DND-41 (cell line): ENCODE measurements around the gene FHL3.
"Not testable (repeated sequence)": the region's sequence is repeated elsewhere in the genome, so short reads cannot be mapped to it uniquely, and the experiment has no call there.

Source experiments
- ATAC-seq: fragments of 200-7000 bp; cut with Tn5 transposase; 3 replicates; pipeline ENCODE4 v1.9.1; 2021; ENCODE audit warnings: low read depth; ENCODE audit not compliant: insufficient read depth
- DNase-seq: peaks from one replicate; pipeline ENCODE4 v3.0.0-alpha.2; 2020
- H2AFZ ChIP-seq: 2 replicates; pipeline ENCODE4 v1.6.0; 2012; ENCODE audit warnings: low read depth, low read length
- H3K27ac ChIP-seq: 2 replicates; pipeline ENCODE4 v1.5.1; 2012; ENCODE audit warnings: low read length, inconsistent platforms
- H3K27me3 ChIP-seq: fragments of 200-600 bp; sonication (generic); 2 replicates; pipeline ENCODE4 v1.6.0; 2012; ENCODE audit warnings: low read length, mild to moderate bottlenecking, inconsistent platforms; ENCODE audit not compliant: insufficient read depth, poor library complexity
- H3K36me3 ChIP-seq: 2 replicates; pipeline ENCODE4 v1.5.1; 2012; ENCODE audit warnings: low read length, inconsistent platforms; ENCODE audit not compliant: insufficient read depth
- H3K4me1 ChIP-seq: 2 replicates; pipeline ENCODE4 v1.5.1; 2012; ENCODE audit warnings: mild to moderate bottlenecking, low read length; ENCODE audit not compliant: insufficient read depth
- H3K4me2 ChIP-seq: 2 replicates; pipeline ENCODE4 v1.6.0; 2012; ENCODE audit warnings: mild to moderate bottlenecking, moderate library complexity, low read length, inconsistent platforms; ENCODE audit not compliant: insufficient read depth
- H3K4me3 ChIP-seq, 2 experiments: fragments of 200-600 bp in 1 of 2; shearing (Covaris generic) in 1 of 2; 2 replicates each; pipeline ENCODE4 v1.5.1; 2012 to 2016; ENCODE audit warnings: inconsistent platforms in 2 of 2, low read length in 2 of 2, mild to moderate bottlenecking in 2 of 2, low read depth in 1 of 2, moderate library complexity in 1 of 2
- H3K79me2 ChIP-seq: 2 replicates; pipeline ENCODE4 v1.6.0; 2012; ENCODE audit warnings: low read length, inconsistent platforms; ENCODE audit not compliant: insufficient read depth
- H3K9ac ChIP-seq: 2 replicates; pipeline ENCODE4 v1.6.0; 2012; ENCODE audit warnings: low read depth, mild to moderate bottlenecking, inconsistent platforms, low read length, moderate library complexity
- H3K9me3 ChIP-seq: 2 replicates; pipeline ENCODE4 v1.5.1; 2012; ENCODE audit warnings: low read length, moderate library complexity, mild to moderate bottlenecking, inconsistent platforms; ENCODE audit not compliant: insufficient read depth, severe bottlenecking
- H4K20me1 ChIP-seq: 2 replicates; pipeline ENCODE4 v1.6.0; 2012; ENCODE audit warnings: low read length; ENCODE audit not compliant: insufficient read depth
- EZH2 ChIP-seq: IDR thresholded peaks from 3 replicates; pipeline ENCODE4 v1.6.1; 2012; ENCODE audit warnings: borderline replicate concordance, low read depth, mild to moderate bottlenecking, moderate library complexity, low read length, inconsistent platforms; ENCODE audit not compliant: severe bottlenecking
- TF ChIP-seq, protein P1 (sequence below): IDR thresholded peaks from 2 replicates; pipeline ENCODE4 v1.5.1; 2012; ENCODE audit warnings: borderline replicate concordance, low read length, moderate library complexity, mild to moderate bottlenecking; ENCODE audit not compliant: poor library complexity, severe bottlenecking; ENCODE audit errors: extremely low read depth

The FHL3 gene

DNA sequence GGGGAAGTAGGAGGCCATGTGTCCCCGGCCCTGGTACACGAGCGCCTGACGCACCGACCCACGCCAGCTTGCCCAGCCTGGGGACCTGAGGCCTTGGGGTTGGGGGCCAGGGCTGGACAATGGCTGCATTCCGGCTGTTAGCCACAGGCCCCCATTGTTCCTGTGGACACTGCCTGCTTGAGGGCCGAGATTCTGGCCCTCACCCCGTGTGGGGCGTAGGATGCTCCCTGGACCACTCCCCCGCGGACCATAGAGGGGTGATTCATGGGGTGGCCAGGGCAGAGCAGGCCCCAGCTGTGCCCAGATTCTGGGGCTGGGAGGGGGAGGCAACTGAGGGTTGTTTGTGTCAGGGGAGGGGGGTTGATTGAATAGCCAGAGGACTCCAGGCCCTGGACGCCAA is 29.6 kb upstream of the FHL3 start:
- H3K9me3 ChIP-seq: no peaks in the 10 kb centered on the region
- H3K4me1 ChIP-seq: no peaks in the 10 kb centered on the region
- TF ChIP-seq EZH2: no peak
- no peak overlapping the region for H3K4me2 ChIP-seq
- DNase-seq (no peak), ATAC-seq (no peak)
- H2AFZ ChIP-seq: no peak overlapping the region
- H3K9ac ChIP-seq: no peak overlapping the region
- no peaks in the 10 kb centered on the region for H3K79me2 ChIP-seq
- no peaks in the 10 kb centered on the region for H3K27me3 ChIP-seq
- peaks cover 4% of the 10 kb centered on the region; the same call in 1 of the 2 replicates for H4K20me1 ChIP-seq
- H3K4me3 ChIP-seq: no peak overlapping the region
- H3K27ac ChIP-seq: no peak overlapping the region
- H3K36me3 ChIP-seq: no peaks in the 10 kb centered on the region

DNA sequence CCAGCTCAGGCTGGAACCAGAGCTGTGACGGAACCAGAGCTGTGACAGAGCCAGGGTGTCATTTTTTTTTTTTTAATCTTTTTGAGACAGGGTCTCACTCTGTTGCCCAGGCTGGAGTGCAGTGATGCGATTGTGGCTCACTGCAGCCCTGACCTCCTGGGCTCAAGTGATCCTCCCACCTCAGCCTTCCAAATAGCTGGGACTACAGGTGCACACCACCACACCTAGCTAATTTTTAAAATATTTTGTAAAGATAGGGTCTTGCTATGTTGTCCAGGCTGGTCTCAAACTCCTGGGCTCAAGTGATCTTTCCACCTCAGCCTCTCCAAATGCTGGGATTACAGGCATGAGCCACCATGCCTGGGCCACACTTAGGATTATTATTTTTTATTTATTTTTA is 27.7 kb upstream of the FHL3 start:
- not testable (repeated sequence) for H4K20me1 ChIP-seq, H3K4me3 ChIP-seq, H3K9me3 ChIP-seq, H3K79me2 ChIP-seq, DNase-seq, H3K27ac ChIP-seq, H3K9ac ChIP-seq, H3K27me3 ChIP-seq, H3K4me2 ChIP-seq, H2AFZ ChIP-seq, H3K4me1 ChIP-seq, ATAC-seq, H3K36me3 ChIP-seq

DNA sequence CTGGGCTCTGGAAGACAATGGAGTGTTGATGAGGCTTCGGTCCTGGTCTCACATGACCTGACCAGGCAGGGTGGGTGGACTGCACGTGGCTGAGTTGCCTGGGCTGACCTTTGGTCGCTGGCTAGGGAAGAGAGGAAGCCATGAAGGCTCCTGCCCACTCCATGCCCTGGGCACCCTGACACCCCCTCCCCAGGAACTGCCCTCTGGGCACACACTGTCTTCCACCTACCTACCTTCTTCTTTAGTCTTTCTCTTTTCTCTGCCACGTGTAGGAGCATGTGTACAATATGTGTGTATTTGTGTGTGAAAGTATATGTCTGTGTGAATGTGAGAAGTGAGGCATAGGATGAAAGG is 26.2 kb upstream of the FHL3 start:
- H3K79me2 ChIP-seq: no peaks in the 10 kb centered on the region
- H3K27ac ChIP-seq: no peak overlapping the region
- no peaks in the 10 kb centered on the region for H3K27me3 ChIP-seq
- DNase-seq: no peak
- no peak overlapping the region for H3K9ac ChIP-seq
- no peak overlapping the region for H3K4me3 ChIP-seq
- H3K4me1 ChIP-seq: no peaks in the 10 kb centered on the region
- no peak for TF ChIP-seq EZH2
- TF ChIP-seq, protein P1, sequence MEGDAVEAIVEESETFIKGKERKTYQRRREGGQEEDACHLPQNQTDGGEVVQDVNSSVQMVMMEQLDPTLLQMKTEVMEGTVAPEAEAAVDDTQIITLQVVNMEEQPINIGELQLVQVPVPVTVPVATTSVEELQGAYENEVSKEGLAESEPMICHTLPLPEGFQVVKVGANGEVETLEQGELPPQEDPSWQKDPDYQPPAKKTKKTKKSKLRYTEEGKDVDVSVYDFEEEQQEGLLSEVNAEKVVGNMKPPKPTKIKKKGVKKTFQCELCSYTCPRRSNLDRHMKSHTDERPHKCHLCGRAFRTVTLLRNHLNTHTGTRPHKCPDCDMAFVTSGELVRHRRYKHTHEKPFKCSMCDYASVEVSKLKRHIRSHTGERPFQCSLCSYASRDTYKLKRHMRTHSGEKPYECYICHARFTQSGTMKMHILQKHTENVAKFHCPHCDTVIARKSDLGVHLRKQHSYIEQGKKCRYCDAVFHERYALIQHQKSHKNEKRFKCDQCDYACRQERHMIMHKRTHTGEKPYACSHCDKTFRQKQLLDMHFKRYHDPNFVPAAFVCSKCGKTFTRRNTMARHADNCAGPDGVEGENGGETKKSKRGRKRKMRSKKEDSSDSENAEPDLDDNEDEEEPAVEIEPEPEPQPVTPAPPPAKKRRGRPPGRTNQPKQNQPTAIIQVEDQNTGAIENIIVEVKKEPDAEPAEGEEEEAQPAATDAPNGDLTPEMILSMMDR: no peak
- no peak overlapping the region for H2AFZ ChIP-seq
- H4K20me1 ChIP-seq: peaks cover 21% of the 10 kb centered on the region
- no peaks in the 10 kb centered on the region for H3K36me3 ChIP-seq
- H3K4me2 ChIP-seq: no peak overlapping the region
- no peak for ATAC-seq
- H3K9me3 ChIP-seq: no peaks in the 10 kb centered on the region

DNA sequence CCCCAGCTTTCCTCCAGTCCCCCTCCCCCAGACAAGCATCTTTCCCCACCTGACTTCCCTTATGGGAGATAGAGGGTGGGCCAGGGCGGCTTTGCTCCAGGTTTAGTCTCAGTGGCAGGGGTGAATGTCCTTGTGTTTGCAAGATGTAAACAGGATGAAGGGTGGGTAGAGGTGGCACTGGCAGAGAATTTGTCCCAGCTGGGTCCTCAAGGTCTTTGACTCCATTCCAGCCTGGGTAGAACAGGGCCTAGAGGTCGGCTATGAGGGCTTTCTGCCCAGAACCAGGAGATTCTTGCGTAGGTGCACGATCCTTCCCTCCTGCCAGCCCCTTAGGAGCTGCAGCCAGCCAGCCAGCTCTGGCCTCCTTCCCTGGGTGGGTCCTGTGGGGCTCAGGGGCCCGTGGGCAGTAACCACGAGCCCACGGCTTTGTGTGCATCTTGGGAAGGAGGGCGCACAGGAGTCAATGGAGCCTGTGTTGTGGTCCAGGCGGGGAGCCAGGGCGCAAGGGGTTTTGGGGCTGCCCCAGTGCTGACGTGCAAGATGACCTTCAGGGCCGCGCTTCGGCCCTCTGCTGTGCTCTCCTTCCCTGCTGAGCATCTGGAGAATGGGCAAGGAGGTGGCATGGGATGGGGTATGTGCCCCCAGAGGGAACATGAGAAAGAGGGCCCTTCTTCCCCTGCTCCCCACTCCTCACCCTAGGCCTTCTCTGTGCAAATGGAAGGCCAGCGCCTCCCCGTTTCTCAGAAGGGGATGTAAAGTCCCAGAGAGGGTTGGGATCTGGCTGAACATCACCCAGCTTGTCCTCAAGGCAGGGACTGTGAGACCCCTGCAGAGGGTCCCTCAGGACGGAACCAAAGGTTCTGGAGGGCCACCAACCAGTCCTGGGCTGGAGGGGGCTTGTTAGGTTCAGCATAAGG is 25.5 kb upstream of the FHL3 start:
- DNase-seq (no peak), ATAC-seq (0 out of 3 replicates have a peak, but pooled peaks have one; percentile 2)
- Histone ChIP-seq H3K4me2 (no peak overlapping the region), H3K27me3 (no peaks in the 10 kb centered on the region), H3K27ac (no peak overlapping the region), H3K4me3 (no peak overlapping the region), H3K36me3 (peaks cover 5% of the 10 kb centered on the region), H3K79me2 (no peaks in the 10 kb centered on the region), H2AFZ (no peak overlapping the region), H3K4me1 (no peaks in the 10 kb centered on the region), H4K20me1 (peaks cover 21% of the 10 kb centered on the region), H3K9me3 (no peaks in the 10 kb centered on the region), H3K9ac (no peak overlapping the region)
- TF ChIP-seq EZH2: no peak
- TF ChIP-seq, protein P1: no peak
